Left forelimb (tissue), 1 donor: Measurements from ENCODE around the gene C19orf47.

Source experiments
- DNase-seq: peaks from one replicate; pipeline ENCODE4 v3.0.0-alpha.2; 2018; ENCODE audit warnings: low spot score

Gene C19orf47

GRCh38 chr19:40348125-40348913, at the start of gene C19orf47, which contains the start of gene PLD3:
Gene C19orf47, minus strand, starts transcription at chr19:40348397. Its CDS starts 6,540 bp downstream, at chr19:40341857.
Gene PLD3, plus strand, starts transcription at chr19:40348695. Its CDS starts 17,789 bp downstream, at chr19:40366484.
- peak; percentile 98 for DNase-seq

GRCh38 chr19:40397568-40397906, 49.3 kb upstream of the C19orf47 start:
- no peak for DNase-seq

GRCh38 chr19:40396886-40397567, 48.8 kb upstream of the C19orf47 start:
- DNase-seq = no peak

- no peak for DNase-seq
These were observed 47.8 kb upstream of the C19orf47 start for GRCh38 chr19:40395956-40396355.

- no peak for DNase-seq
These were observed 46.6 kb upstream of the C19orf47 start for GRCh38 chr19:40394816-40395210.

- DNase-seq = no peak
These were observed 46.0 kb upstream of the C19orf47 start for GRCh38 chr19:40393894-40394815.

- DNase-seq = no peak
These were observed 44.8 kb upstream of the C19orf47 start for GRCh38 chr19:40392894-40393517.

GRCh38 chr19:40392123-40392522, 43.9 kb upstream of the C19orf47 start:
- no peak for DNase-seq

GRCh38 chr19:40390084-40390742, 42.0 kb upstream of the C19orf47 start, which contains the start of gene HIPK4:
Gene HIPK4, minus strand, starts transcription at chr19:40390181. Its CDS starts 279 bp downstream, at chr19:40389902.
- no peak for DNase-seq

- no peak for DNase-seq
These were observed 41.3 kb upstream of the C19orf47 start for GRCh38 chr19:40389404-40390083.

GRCh38 chr19:40388481-40388880, 40.3 kb upstream of the C19orf47 start:
- no peak for DNase-seq

- no peak for DNase-seq
These were observed 39.0 kb upstream of the C19orf47 start for GRCh38 chr19:40387155-40387554.

- no peak for DNase-seq
These were observed 35.6 kb upstream of the C19orf47 start for GRCh38 chr19:40383668-40384248.

GRCh38 chr19:40381321-40381720, 33.1 kb upstream of the C19orf47 start:
- no peak for DNase-seq

GRCh38 chr19:40380199-40381037, 32.2 kb upstream of the C19orf47 start:
- no peak for DNase-seq

- no peak for DNase-seq
These were observed 31.4 kb upstream of the C19orf47 start for GRCh38 chr19:40379446-40380198.

GRCh38 chr19:40378509-40378908, 30.3 kb upstream of the C19orf47 start:
- DNase-seq = no peak

GRCh38 chr19:40377876-40378385, 29.7 kb upstream of the C19orf47 start:
- DNase-seq = no peak
